AG20443 (cell line): ENCODE results near the gene IRF4.

ENCODE experiments used
- DNase-seq: peaks from one replicate; pipeline ENCODE4 v3.0.0; 2012; ENCODE audit warnings: low spot score, mixed read lengths

IRF4 gene

DNA sequence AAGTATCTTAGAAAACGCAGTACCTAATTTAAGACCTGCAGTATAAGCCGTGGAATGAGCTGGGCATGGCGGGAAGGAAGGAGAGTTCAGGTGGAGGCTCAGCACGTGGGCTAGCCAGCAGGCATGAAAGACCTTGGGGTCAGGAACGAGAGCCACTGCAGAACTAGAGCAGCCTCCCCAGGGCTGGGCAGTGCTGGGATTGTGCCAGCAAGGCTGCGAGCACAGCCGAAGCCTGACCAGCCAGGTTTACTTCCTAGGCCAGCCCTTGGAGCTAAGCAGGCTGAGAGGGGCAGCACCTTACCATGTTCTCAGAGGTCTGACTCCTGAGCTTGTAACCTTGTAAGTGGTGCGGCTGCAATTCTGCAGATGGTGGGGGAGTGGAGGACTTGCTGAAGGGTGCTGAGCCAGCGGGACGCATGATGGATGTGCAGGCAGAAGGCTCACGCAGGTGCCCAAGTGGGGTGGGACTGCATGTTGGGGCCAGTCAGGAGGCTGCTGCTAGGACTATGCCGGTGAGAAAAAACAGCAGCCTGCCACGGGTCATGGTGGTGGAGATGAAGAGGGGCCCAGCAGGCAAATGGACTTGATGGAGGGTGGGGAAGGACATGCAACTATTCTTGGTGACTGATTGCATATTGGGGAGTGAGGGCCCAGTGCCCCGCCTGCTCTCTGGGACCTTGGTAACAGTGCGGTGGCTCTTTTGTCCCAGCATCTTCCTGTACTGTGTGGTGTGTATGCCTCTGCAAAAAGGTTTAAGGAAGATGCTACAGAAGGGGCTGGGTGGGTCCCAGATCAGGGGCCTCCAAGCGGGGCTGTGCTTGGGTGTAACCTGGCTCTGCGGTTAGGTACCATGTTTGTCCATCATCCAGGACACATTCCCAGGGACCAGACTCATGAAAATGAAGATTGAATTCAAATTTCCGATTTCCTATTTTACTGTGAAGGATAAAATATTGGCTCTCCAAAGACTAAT, 37.6 kb upstream of the IRF4 start:
- DNase-seq: no peak

GRCh38 chr6:354631-355280, 36.8 kb upstream of the IRF4 start:
- DNase-seq: no peak

DNA sequence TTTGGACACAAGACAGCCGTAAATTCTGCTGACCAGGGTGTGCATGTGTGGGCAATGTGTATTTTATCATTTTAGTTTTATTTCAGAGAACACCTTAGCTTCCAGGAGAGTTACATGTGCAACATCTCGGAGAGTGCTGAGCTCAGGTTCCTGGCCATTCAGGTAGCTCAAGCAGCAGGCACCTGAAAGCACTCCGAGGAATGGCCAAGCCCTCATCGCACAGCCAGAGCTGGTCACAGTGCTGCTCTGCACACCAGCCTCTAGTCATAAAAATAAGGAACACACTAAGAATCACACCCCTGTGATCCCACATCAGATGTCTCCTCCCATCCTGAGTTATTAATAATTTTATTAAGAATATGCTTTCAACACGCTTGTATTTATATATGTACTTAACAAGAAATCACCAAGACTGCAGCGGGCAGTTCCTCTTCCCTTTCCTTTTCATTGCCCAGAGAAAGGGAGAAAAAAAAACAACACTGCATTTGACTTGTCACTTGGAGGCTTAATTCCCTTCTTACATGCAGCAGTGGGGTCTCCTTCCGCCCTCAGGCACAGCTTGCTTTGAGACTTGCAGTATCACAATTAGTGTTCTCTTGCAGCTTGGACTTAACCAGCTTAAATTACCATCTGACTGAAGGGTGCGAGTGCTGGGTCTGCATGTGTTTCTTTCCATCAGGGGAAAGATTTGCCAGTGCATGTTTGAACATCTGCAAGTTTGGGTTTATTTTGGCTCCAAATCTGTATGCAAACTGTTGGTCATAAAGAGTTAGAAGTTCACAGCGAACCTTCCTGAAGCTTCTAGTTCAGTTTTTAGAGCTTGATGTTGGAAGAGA, 36.0 kb upstream of the IRF4 start:
- no peak for DNase-seq

GRCh38 chr6:356828-357251, 34.7 kb upstream of the IRF4 start:
- DNase-seq: no peak

GRCh38 chr6:357261-357790, 34.2 kb upstream of the IRF4 start:
- DNase-seq: no peak

DNA sequence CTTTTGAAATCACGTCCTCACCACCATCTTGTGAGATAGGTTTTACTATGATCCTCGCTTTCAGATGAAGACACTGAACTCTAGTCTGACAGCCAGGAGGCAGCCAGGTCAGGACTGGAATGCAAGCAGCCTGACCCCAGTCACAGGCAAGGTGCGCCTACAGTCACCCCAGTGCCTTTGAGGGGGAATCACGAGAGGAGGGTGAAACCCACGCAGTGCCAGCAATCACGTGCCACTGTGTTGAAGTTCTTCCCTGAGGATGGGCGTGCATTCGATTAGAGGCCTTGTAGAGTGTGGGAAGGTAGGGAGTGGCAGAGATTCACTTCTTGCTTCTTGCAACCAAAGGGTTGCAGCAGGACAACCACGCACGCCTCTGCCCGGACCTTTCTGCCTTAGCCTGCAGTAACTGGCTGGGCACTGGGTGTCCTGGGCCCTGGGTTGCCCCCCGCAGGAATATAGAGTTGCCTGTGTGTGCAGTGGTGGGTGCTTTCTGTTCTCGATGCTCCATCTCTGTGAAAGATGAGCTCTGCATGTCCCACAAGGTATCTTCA, 33.7 kb upstream of the IRF4 start:
- no peak for DNase-seq

DNA sequence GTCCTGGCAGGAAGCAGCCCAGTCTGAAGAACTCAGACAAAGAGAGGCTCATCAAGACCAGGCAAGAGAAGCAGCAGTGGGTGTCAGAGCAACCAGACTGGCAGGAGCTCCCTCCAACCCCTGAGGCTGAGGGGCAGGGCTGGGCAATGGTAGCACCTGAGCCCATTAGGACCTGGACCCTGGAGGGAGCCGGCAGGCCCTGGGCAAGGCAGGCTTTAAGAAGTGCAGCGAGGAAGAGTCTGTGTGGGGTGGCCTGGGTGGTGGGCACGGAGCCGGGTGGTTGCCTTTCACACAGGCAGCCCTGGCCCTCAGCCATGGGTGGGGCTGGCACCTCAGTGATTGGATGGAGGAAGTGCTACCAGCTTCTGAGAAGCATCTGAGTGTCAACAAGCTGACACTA, 33.1 kb upstream of the IRF4 start:
- no peak for DNase-seq

DNA sequence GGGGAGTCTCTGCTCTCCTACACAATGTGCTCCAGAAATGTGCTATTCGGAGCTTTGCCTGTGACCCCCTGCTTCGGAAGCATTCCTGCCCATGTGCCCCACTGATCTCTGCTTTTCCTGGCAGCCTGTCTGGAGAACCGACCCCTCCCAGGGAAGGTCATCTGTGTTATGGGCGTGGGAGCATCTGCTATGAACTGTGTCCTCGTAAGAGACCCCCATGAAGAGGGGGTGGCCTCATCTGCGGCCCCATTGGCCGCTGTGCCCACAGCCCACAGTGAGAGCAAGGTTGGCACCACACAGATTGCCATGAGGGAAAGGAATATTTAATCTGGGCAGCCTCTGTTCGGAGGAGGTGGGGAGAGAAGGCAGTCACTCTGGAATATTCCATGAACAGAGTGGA, 32.7 kb upstream of the IRF4 start:
- DNase-seq: no peak

DNA sequence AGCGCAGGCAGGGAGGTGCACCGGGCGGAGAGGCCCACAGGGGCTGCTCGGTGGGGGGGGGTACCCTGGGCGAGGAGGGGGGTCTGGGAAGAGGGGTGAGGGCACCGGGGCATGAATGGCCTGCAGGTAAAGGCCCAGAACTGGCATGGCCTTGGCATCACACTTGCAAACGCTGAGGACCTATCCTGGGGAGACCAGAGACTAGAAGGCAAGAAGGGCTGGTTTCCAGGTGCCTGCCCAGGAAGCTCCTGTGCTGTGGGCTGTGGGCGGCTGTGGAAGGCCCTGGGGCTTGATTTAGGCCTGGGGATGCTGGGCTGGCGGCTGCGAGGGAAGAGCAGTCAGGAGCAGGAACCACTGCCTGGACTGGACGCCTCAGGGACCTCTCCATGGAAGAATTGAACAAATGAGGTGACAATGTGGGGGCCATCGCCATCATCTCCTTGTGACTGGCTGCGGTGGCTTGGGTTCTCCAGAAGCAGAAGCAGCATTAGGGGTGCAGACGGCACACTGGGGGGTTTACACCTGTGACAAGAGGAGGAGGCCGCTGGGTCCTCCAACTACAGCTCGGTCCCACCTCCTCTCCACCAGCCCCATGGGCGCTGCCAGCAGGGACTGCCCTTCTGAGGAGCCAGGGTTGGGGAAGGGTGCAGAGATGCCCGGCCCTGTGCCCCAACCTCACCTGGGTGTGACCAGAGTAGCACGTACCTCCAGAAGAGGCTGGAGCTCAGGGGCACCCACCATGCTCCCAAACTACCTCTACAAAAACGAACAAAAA, 32.1 kb upstream of the IRF4 start:
- DNase-seq: no peak

DNA sequence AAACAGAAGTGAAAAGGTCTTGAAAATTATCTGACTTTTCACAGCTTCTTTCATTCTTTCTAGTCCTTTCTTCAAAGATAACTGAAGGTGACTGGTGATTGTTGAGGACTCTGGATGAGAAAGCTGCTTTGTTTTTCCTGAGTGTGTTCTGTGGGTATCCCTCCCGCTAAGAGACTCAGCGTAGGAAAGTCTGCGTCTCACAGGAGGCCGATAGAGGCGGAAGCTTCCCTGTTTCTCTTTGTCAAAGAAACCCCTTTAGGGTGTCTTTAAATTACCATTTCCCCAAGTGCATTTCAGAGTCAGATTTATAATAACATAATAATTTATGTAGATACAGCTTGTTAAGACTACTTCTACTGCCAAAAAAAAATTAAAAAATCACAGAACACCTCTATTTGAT, 31.2 kb upstream of the IRF4 start:
- no peak for DNase-seq

DNA sequence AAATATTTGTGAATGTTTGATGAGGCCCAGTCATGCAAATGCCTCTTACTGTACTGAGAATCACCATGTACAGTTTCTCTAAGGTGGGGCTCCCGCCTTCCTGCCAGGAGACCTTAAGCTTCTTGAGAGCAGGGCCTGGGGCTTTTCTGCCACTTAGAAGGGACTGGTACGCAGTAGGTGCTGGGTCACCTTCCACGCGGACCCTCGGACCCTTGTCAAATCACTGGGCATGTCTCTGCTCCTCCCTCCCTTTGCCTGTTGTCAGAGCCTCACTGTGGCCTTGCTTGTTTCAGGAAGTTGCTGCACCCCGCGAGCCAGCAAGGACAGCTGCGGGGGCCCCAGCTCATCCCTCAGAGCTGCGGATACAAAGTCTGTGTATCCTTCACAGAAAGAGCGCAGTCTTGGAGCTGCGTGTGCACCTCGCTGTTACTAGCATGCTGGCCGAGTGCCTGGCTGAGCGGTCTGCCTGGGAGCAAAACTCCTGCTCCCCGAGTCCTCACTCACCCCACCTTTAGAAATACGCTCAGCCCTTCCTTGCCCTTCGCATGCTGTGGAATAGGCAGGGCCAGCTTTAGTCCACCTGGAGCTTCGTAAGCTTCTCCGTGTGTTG, 30.7 kb upstream of the IRF4 start:
- no peak for DNase-seq

- no peak for DNase-seq
Measured at GRCh38 chr6:361411-362132, 30.0 kb upstream of the IRF4 start.

GRCh38 chr6:362231-362923, 29.2 kb upstream of the IRF4 start:
- no peak for DNase-seq

GRCh38 chr6:362924-363249, 28.7 kb upstream of the IRF4 start:
- DNase-seq: no peak

DNA sequence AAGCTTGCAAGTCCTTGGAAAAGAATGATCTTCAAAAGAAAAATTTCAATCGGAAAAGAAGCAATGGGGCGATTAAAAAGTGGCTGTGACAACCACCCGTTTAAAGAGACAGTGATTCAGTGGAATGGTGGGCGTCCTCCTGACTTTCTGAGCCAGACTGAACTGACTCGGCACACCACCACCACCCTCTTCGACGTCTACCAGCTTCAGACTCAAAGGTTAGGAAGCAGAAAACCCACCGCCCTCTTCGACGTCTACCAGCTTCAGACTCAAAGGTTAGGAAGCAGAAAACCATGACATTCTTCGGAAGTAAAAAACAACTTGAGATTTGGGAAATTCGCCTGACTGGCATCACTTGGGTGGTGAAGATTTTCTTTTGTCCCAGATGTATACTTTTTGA, 28.3 kb upstream of the IRF4 start:
- DNase-seq: no peak

DNA sequence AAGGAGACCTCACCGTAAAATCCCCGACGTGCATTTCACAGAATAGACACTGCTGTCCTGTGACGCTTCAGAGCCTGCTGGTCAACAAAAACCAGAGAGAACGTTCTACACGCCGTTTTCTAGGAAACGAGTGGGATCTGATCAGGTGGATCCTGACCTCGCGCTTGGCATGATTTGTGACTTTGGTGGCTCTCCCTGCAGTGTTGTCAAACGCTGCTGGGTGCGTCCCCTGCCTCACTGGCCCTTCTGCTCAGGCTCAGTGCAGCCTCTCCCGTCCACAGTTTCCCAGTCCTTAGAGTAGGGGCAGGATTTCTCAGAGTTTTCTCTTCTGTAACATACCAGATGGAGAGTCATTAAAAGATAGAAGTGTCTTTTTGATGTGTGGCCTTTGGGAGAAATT, 27.6 kb upstream of the IRF4 start:
- DNase-seq: no peak

GRCh38 chr6:364609-365540, 26.7 kb upstream of the IRF4 start:
- DNase-seq: no peak

- DNase-seq: no peak
Measured at GRCh38 chr6:365835-366234, 25.7 kb upstream of the IRF4 start.
